AG04450 (cell line): ENCODE measurements around the gene WDR77. TPM values are rescaled to one million over a fixed set of nuclear protein-coding genes. Genes with fewer than 3 reads are reported as not detected.

ENCODE experiments used
- CTCF ChIA-PET: fragments of 300-600, 350-600 bp; formaldehyde crosslinking; extraction: SDS; loops from one replicate; lab custom pipeline; 2022; ENCODE audit warnings: antibody characterized with exemption, inconsistent platforms; lab: Charles Lee
- POLR2A ChIA-PET: fragments of 350-600 bp; formaldehyde crosslinking; extraction: SDS; loops from one replicate; lab custom pipeline; 2021; ENCODE audit warnings: antibody characterized with exemption, inconsistent platforms; lab: Yijun Ruan, JAX
- DNase-seq: peaks from one replicate; pipeline ENCODE4 v3.0.0-alpha.2; 2011; ENCODE audit warnings: low read depth, low spot score
- H3K27ac ChIP-seq: one replicate; pipeline ENCODE4 v1.5.1; 2012; ENCODE audit warnings: low read depth, low read length, control low read depth
- H3K27me3 ChIP-seq: one replicate; pipeline ENCODE4 v1.6.0; 2012; ENCODE audit warnings: low read length; ENCODE audit not compliant: control insufficient read depth, insufficient read depth
- H3K4me3 ChIP-seq: 2 replicates; pipeline ENCODE4 v1.5.1; 2011; ENCODE audit warnings: mild to moderate bottlenecking, low read depth, low read length, control low read depth
- H3K9me3 ChIP-seq: 2 replicates; pipeline ENCODE4 v1.5.1; 2012; ENCODE audit warnings: low read length; ENCODE audit not compliant: control insufficient read depth, insufficient read depth
- CTCF ChIP-seq: IDR thresholded peaks from 2 replicates; pipeline ENCODE4 v1.5.1; 2011; ENCODE audit warnings: low read depth, low read length, control low read depth, inconsistent platforms
- polyA plus RNA-seq: library from polyadenylated mRNA; depleted of rRNA; stranded (reverse); fragments of >200 nt; gene quantifications from 2 replicates; pipeline ENCODE4 v1.2.3, GENCODE V29; 2011

WDR77 gene
- polyA plus RNA-seq, 1 experiment = 86.9 TPM

GRCh38 chr1:111404588-111404987 is 44.5 kb downstream of the WDR77 start:
- ChIA-PET CTCF (interaction anchor here (1.9 kb wide), 1 partner anchor 181 kb away, joined by 4 read pairs; no protein-coding TSS in a partner anchor), POLR2A (no interaction called here)
- Histone ChIP-seq H3K27ac (no peak overlapping the region), H3K9me3 (no peaks in the 10 kb centered on the region), H3K27me3 (peaks cover 47% of the 10 kb centered on the region), H3K4me3 (no peak overlapping the region)
- no peak for TF ChIP-seq CTCF
- DNase-seq = no peak

- ChIA-PET CTCF (interaction anchor here (0.7 to 4.1 kb wide), 8 partner anchors 15 to 395 kb away, joined by 3 to 80 read pairs (median 6); no protein-coding TSS in a partner anchor), POLR2A (interaction anchor here (0.7 kb wide), 1 partner anchor 8 kb away, joined by 3 read pairs; no protein-coding TSS in a partner anchor)
- no peak for TF ChIP-seq CTCF
Measured at GRCh38 chr1:111402083-111402482, 47.0 kb downstream of the WDR77 start.

DNA sequence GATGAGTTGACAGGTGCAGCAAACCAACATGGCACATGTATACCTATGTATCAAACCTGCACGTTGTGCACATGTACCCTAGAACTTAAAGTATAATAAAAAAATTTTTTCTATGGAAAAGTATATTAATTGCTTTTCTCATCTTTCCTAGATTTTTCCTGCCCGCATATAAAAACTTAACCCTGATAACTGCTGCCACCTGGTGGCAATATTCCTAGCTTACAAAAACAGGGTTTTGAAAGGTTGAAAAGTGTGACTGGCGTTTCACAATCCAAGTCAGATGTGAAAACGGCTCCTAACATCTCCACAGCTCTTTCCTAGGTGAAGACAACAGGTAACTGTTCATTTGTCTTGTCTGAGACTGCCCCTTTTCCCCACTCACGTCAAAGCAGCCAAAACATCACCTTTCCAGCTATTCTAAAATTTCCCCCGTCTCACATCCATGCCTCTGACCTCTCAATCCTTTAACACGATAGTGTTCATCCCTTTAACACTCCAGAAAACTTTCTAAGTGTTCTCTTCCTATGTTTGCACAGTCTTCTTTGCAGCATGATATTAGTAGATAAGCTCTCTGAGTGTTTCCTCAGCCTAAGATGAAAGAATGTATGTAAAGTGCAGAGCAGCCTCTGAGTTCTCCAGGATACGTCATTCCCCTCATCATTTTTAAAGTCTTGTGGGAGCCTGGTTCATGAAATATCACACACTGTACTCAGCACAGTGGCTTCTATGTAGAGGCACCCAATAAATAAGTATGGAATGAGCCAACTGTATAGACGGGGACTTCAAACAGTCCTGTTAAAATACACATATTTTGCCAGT is 49.1 kb downstream of the WDR77 start:
- Histone ChIP-seq H3K27ac (no peak overlapping the region), H3K27me3 (peaks cover 33% of the 10 kb centered on the region), H3K9me3 (no peaks in the 10 kb centered on the region), H3K4me3 (no peak overlapping the region)
- ChIA-PET POLR2A (no interaction called here), CTCF (interaction anchor here (0.6 to 4.1 kb wide), 36 partner anchors 9 to 438 kb away, joined by 3 to 80 read pairs (median 4); partner anchors contain the start of gene OVGP1)
- no peak for DNase-seq
- TF ChIP-seq CTCF = peak; percentile 75

More at GRCh38 chr1:111402083-111402482, 47.0 kb downstream of the WDR77 start:
- Histone ChIP-seq H3K27me3 (peaks cover 43% of the 10 kb centered on the region), H3K4me3 (no peak overlapping the region), H3K27ac (no peak overlapping the region), H3K9me3 (no peaks in the 10 kb centered on the region)
- DNase-seq = no peak

DNA sequence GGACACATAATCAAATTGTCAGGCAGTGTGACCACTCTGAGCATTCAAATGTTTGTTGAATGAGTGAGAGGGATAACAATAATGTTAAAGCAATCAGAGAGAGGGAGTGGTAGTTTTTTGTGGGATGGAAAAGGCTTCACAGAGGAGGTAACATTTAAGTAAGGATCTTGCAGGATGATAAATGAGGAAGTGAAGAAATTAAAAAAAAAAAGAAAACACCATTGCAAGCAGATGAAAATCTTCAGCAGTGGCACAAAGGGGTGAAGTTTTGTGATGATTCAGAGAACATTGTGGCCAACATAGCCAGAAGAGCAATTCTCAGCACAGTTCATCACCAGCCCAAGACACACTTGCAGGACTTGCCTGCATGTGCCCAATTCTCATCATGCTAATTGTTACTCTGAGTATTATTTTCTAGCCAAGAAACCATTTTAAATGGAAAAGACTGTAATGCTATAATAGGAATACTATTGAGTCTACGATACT is 56.6 kb downstream of the WDR77 start:
- TF ChIP-seq CTCF = no peak
- CTCF ChIA-PET = no interaction called here
- Histone ChIP-seq H3K9me3 (no peaks in the 10 kb centered on the region), H3K4me3 (no peak overlapping the region), H3K27me3 (peaks cover 8% of the 10 kb centered on the region), H3K27ac (no peak overlapping the region)
- POLR2A ChIA-PET = no interaction called here
- no peak for DNase-seq

GRCh38 chr1:111392042-111392441 is 57.0 kb downstream of the WDR77 start:
- POLR2A ChIA-PET = no interaction called here

More at GRCh38 chr1:111392042-111392441, 57.0 kb downstream of the WDR77 start:
- Histone ChIP-seq H3K27me3 (peaks cover 8% of the 10 kb centered on the region), H3K4me3 (no peak overlapping the region), H3K9me3 (no peaks in the 10 kb centered on the region), H3K27ac (no peak overlapping the region)
- CTCF ChIA-PET = interaction anchor here (2.3 kb wide), 1 partner anchor 8 kb away, joined by 19 read pairs; no protein-coding TSS in a partner anchor
- no peak for TF ChIP-seq CTCF
- DNase-seq = no peak
